ENCODE data around the gene DENND6B.

GRCh38 chr22:50297510-50298265 is 29.1 kb downstream of the DENND6B start:
- TF ChIP-seq CTCF (conservative IDR thresholded peaks at IDR 0.05) (no peak), ZFX (IDR thresholded peaks at IDR 0.05) (no peak)

All from C4-2B (cell line).